ENCODE data around the gene CHAT. TPM values are rescaled to one million over a fixed set of nuclear protein-coding genes. Genes with fewer than 3 reads are reported as not detected.

Gene CHAT
- total RNA-seq, 1 donor from 2014 or later, result not detected

GRCh38 chr10:49611166-49611815, 2.5 kb upstream of the CHAT start:
- FAIRE-seq, result no peak
- no peak for DNase-seq (ENCODE audit: low spot score in 2 of 2)

- FAIRE-seq (no peak), DNase-seq (ENCODE audit: low spot score in 2 of 2) (no peak)
These were observed 1.9 kb upstream of the CHAT start for GRCh38 chr10:49611816-49612512.

GRCh38 chr10:49612513-49613164, 1.2 kb upstream of the CHAT start:
- DNase-seq (ENCODE audit: low spot score in 2 of 2), result no peak
- no peak for FAIRE-seq

- DNase-seq (ENCODE audit: low spot score in 2 of 2) (no peak), FAIRE-seq (no peak)
These were observed 514 bp upstream of the CHAT start for GRCh38 chr10:49613165-49613881.

GRCh38 chr10:49614242-49615198, 683 bp downstream of the CHAT start:
- no peak for DNase-seq (ENCODE audit: low spot score in 2 of 2)
- FAIRE-seq, result no peak

- DNase-seq (ENCODE audit: low spot score in 2 of 2), result no peak
- no peak for FAIRE-seq
These were observed 1.4 kb downstream of the CHAT start for GRCh38 chr10:49615213-49615612.

GRCh38 chr10:49615721-49616120, 1.9 kb downstream of the CHAT start:
- FAIRE-seq (no peak), DNase-seq (ENCODE audit: low spot score in 2 of 2) (no peak)

GRCh38 chr10:49616421-49617101, 2.7 kb downstream of the CHAT start:
- no peak for FAIRE-seq

GRCh38 chr10:49617121-49618020, 3.5 kb downstream of the CHAT start:
- DNase-seq (ENCODE audit: low spot score in 2 of 2) (no peak), FAIRE-seq (no peak)

More at GRCh38 chr10:49616421-49617101, 2.7 kb downstream of the CHAT start:
- no peak for DNase-seq (ENCODE audit: low spot score in 2 of 2)

- DNase-seq (ENCODE audit: low spot score in 2 of 2), result no peak
- FAIRE-seq, result no peak
These were observed 5.0 kb downstream of the CHAT start for GRCh38 chr10:49618821-49619220.

- FAIRE-seq, result no peak
- no peak for DNase-seq (ENCODE audit: low spot score in 2 of 2)
These were observed 5.8 kb downstream of the CHAT start for GRCh38 chr10:49619613-49620012.

- no peak for FAIRE-seq
- no peak for DNase-seq (ENCODE audit: low spot score in 2 of 2)
These were observed 6.5 kb downstream of the CHAT start for GRCh38 chr10:49620286-49620810.

- DNase-seq (ENCODE audit: low spot score in 2 of 2) (no peak), FAIRE-seq (no peak)
These were observed 7.1 kb downstream of the CHAT start for GRCh38 chr10:49620841-49621378.

- no peak for DNase-seq (ENCODE audit: low spot score in 2 of 2)
- no peak for FAIRE-seq
These were observed 7.7 kb downstream of the CHAT start for GRCh38 chr10:49621561-49621960.

GRCh38 chr10:49622426-49623425, 8.9 kb downstream of the CHAT start:
- no peak for DNase-seq (ENCODE audit: low spot score in 2 of 2)
- FAIRE-seq, result no peak

- DNase-seq (ENCODE audit: low spot score in 2 of 2), result no peak
- no peak for FAIRE-seq
These were observed 10.8 kb downstream of the CHAT start for GRCh38 chr10:49624629-49625028.

GRCh38 chr10:49625411-49625810, 11.6 kb downstream of the CHAT start:
- FAIRE-seq, result no peak
- no peak for DNase-seq (ENCODE audit: low spot score in 2 of 2)

Measured in frontal cortex (tissue), 4 donors.